CD4-positive, alpha-beta T cell (primary cell): ENCODE data around the gene MAGEA8. TPM values are rescaled to one million over a fixed set of nuclear protein-coding genes. Genes with fewer than 3 reads are reported as not detected.
A peak's percentile ranks its signal among the peaks of the same experiment; 100 is the strongest.
"Not testable (repeated sequence)": the region's sequence is repeated elsewhere in the genome, so short reads cannot be mapped to it uniquely, and the experiment has no call there.

ENCODE experiments used
- ATAC-seq: fragments of 200-7000 bp; cut with Tn5 transposase; one replicate; pipeline ENCODE4 v1.10.0; 2022; ENCODE audit warnings: mild to moderate bottlenecking; ENCODE audit not compliant: poor library complexity
- CTCF ChIA-PET: fragments of 350-600 bp; sonication (Branson Sonifier 250); formaldehyde crosslinking; loops from one replicate; lab custom pipeline; 2021; ENCODE audit warnings: antibody characterized with exemption, inconsistent platforms; lab: Charles Lee
- POLR2A ChIA-PET: fragments of 350-600 bp; sonication (Branson Sonifier 250); formaldehyde crosslinking; loops from one replicate; lab custom pipeline; 2021; ENCODE audit warnings: antibody characterized with exemption, inconsistent platforms; lab: Charles Lee
- DNase-seq, 14 experiments: peaks; one replicate each; pipeline ENCODE4 v3.0.0-alpha.2; 2013 to 2020; ENCODE audit warnings: mixed read lengths in 2 of 14
- H3K27ac ChIP-seq, 2 donors: one replicate each; pipeline versions ENCODE4 v1.5.1 to v1.7.0; 2013; ENCODE audit warnings: low read length in 2 of 2, low read depth in 1 of 2, mild to moderate bottlenecking in 1 of 2
- H3K27me3 ChIP-seq, 2 experiments: 1 replicate in 1 of 2; 2 replicates in 1 of 2; pipeline versions ENCODE4 v1.6.1 to v1.7.0; 2013; ENCODE audit warnings: low read length in 2 of 2, control low read depth in 1 of 2, mild to moderate bottlenecking in 1 of 2, moderate library complexity in 1 of 2; ENCODE audit not compliant: insufficient read depth in 2 of 2, control insufficient read depth in 1 of 2
- H3K36me3 ChIP-seq: one replicate; pipeline ENCODE4 v1.6.1; 2013; ENCODE audit warnings: low read length, control low read depth; ENCODE audit not compliant: insufficient read depth
- H3K4me1 ChIP-seq: one replicate; pipeline ENCODE4 v1.6.1; 2013; ENCODE audit warnings: low read length, control low read depth; ENCODE audit not compliant: insufficient read depth
- H3K4me3 ChIP-seq: one replicate; pipeline ENCODE4 v1.5.1; 2013; ENCODE audit warnings: mild to moderate bottlenecking, low read length, moderate library complexity
- H3K9me3 ChIP-seq, 2 experiments: 1 replicate in 1 of 2; 2 replicates in 1 of 2; pipeline versions ENCODE4 v1.6.1 to v1.7.0; 2013; ENCODE audit warnings: low read length in 2 of 2, mild to moderate bottlenecking in 2 of 2, control low read depth in 1 of 2, moderate library complexity in 1 of 2; ENCODE audit not compliant: control insufficient read depth in 1 of 2, insufficient read depth in 1 of 2
- H3K27ac Mint-ChIP-seq: one replicate; pipeline ENCODE4 v1.8.0; 2020; ENCODE audit warnings: mixed read lengths
- H3K27me3 Mint-ChIP-seq: one replicate; pipeline ENCODE4 v1.8.0; 2021; ENCODE audit warnings: mixed read lengths
- H3K36me3 Mint-ChIP-seq: one replicate; pipeline ENCODE4 v1.8.0; 2021; ENCODE audit warnings: low read depth, mixed read lengths
- H3K4me1 Mint-ChIP-seq: one replicate; pipeline ENCODE4 v1.8.0; 2021; ENCODE audit warnings: low read depth, mixed read lengths
- H3K4me3 Mint-ChIP-seq: one replicate; pipeline ENCODE4 v1.8.0; 2020; ENCODE audit warnings: mild to moderate bottlenecking, mixed read lengths
- H3K9me3 Mint-ChIP-seq: one replicate; pipeline ENCODE4 v1.8.0; 2020; ENCODE audit warnings: mixed read lengths
- intact Hi-C, 2 experiments: fragments of 100-400 bp; cut with DNase I in 1 of 2; cut with micrococcal nuclease in 1 of 2; formaldehyde crosslinking; loops; one replicate each; pipeline versions ENCODE4 v1.15.1 to v1.9.0; 2023 to 2025; cut with DNase I, micrococcal nuclease
- polyA plus RNA-seq, 2 donors: library from polyadenylated mRNA; unstranded; fragments of 120-200 nt; gene quantifications; one replicate each; pipeline ENCODE4 v1.2.1, GENCODE V29; 2013
- total RNA-seq, 174 experiments: library from RNA in 2 of 174; stranded (reverse) in 2 of 174; gene quantifications; one replicate each; pipeline ENCODE4 v1.2.3 and lab custom pipeline; 2021 to 2026
- TF ChIP-seq, protein P1 (sequence below): fragments of 200-600 bp; IDR thresholded peaks from one replicate; pipeline ENCODE4 v1.8.0; 2022; ENCODE audit warnings: antibody characterized with exemption, mild to moderate bottlenecking

Gene MAGEA8, protein sequence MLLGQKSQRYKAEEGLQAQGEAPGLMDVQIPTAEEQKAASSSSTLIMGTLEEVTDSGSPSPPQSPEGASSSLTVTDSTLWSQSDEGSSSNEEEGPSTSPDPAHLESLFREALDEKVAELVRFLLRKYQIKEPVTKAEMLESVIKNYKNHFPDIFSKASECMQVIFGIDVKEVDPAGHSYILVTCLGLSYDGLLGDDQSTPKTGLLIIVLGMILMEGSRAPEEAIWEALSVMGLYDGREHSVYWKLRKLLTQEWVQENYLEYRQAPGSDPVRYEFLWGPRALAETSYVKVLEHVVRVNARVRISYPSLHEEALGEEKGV
- total RNA-seq (not detected), total RNA-seq (lab: John Stamatoyannopoulos, UW) (0 to 0.07 (median 0) reads per million in 172 experiments)
- 0.08 TPM for polyA plus RNA-seq (2013, experiment 1 of 2)
- 0.05 TPM for polyA plus RNA-seq (2013, experiment 2 of 2)

DNA sequence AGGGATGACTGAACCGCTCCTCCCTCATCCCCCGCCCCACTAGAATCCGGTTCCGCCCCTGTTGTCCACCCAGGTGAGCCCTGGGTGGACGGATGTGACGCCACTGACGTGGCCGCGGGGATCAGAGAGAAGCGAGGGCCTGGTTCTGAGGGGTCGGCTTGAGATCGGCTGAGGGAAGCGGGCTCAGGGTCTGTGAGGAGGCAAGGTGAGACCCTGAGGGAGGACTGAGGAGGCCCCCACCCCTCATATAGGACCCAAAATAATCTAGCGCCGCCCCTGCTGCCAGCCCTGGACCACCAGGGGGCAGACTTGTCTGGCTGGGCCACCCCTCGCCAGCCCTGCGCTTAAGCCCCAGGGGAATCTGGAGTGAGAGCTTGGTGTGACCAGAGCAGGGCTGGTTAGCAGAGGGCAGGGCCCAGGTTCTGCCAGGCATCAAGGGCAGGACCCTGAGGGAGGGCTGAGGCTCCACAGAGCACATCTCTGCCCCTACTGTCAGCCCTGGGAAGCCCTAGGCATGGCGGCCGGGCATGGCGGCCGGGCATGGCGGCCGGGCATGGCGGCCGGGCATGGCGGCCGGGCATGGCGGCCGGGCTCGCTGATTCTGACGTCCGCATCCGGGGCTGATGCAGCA, at the start of gene MAGEA8:
TSS of gene MAGEA8 (plus strand) at position 103 of the 631 bp plus-strand sequence. CDS start 3,090 bp downstream, outside the sequence.
- Histone ChIP-seq H3K27me3 (no peaks in the 10 kb centered on the region), H3K36me3 (no peaks in the 10 kb centered on the region), H3K27ac (no peak within 1 kb of the TSS), H3K4me1 (no peaks in the 10 kb centered on the region), H3K9me3 (no peaks in the 10 kb centered on the region), H3K4me3 (no peak within 1 kb of the TSS)
- TF ChIP-seq, protein P1, sequence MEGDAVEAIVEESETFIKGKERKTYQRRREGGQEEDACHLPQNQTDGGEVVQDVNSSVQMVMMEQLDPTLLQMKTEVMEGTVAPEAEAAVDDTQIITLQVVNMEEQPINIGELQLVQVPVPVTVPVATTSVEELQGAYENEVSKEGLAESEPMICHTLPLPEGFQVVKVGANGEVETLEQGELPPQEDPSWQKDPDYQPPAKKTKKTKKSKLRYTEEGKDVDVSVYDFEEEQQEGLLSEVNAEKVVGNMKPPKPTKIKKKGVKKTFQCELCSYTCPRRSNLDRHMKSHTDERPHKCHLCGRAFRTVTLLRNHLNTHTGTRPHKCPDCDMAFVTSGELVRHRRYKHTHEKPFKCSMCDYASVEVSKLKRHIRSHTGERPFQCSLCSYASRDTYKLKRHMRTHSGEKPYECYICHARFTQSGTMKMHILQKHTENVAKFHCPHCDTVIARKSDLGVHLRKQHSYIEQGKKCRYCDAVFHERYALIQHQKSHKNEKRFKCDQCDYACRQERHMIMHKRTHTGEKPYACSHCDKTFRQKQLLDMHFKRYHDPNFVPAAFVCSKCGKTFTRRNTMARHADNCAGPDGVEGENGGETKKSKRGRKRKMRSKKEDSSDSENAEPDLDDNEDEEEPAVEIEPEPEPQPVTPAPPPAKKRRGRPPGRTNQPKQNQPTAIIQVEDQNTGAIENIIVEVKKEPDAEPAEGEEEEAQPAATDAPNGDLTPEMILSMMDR = no peak
- Mint-ChIP-seq H3K36me3 (no peaks in the 10 kb centered on the region), H3K9me3 (no peaks in the 10 kb centered on the region), H3K27ac (no peak within 1 kb of the TSS), H3K27me3 (no peaks in the 10 kb centered on the region), H3K4me1 (no peaks in the 10 kb centered on the region), H3K4me3 (no peak within 1 kb of the TSS)
- CTCF ChIA-PET = no interaction called here
- DNase-seq = no peak
- intact Hi-C loops = no loop called here
- POLR2A ChIA-PET = no interaction called here
- no peak for ATAC-seq

DNA sequence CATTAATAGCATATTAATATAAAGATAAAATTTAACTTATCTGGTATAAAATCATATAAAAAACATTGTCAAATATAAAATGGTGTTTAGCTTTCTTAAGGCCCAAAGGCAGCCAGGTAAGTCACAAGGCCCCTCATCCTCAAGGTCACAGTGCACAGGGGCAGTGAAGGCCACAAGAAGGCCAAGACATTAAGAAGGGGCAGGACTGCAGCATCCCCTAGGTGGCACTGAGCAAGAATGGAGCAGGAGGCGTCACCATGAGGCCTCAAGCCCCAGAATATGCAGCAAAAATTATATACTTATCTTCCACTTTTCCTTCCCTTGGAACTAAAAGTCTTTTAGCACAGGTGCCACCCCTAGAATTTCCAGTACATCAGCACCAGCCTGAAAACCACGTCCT, 49.5 kb upstream of the MAGEA8 start:
- H3K36me3 Mint-ChIP-seq = no peaks in the 10 kb centered on the region
- no peak for ATAC-seq
- Histone ChIP-seq H3K4me3 (no peak overlapping the region), H3K27ac (no peak overlapping the region), H3K9me3 (no peaks in the 10 kb centered on the region), H3K4me1 (peaks cover 16% of the 10 kb centered on the region), H3K27me3 (no peaks in the 10 kb centered on the region), H3K36me3 (no peaks in the 10 kb centered on the region)
- no peak overlapping the region for H3K27ac Mint-ChIP-seq
- no peaks in the 10 kb centered on the region for H3K27me3 Mint-ChIP-seq
- TF ChIP-seq, protein P1 = no peak
- POLR2A ChIA-PET = no interaction called here
- DNase-seq = peak in 2 of 14 experiments; percentile 1 to 7
- no peaks in the 10 kb centered on the region for H3K9me3 Mint-ChIP-seq
- intact Hi-C loops = no loop called here
- H3K4me3 Mint-ChIP-seq = no peak overlapping the region
- H3K4me1 Mint-ChIP-seq = peaks cover 18% of the 10 kb centered on the region
- CTCF ChIA-PET = no interaction called here

DNA sequence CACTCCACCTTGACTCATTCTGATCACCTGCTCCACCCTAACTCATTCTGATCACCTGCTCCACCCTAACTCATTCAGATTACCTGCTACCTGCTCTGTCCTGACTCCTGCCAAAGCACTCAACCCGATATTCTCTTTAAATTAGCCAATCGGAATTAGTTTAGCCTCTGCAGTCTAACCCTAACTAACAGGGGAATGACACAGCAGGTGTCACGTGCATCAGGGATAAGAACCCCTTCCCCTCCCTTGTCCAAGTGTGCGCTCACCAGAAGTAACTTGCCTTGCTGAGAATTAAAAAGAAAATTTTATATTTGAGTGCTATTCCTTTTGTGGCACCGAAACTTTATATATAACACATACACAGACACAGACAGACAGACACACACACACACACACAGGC, 44.3 kb upstream of the MAGEA8 start:
- H3K4me1 ChIP-seq, ATAC-seq, DNase-seq, H3K27me3 Mint-ChIP-seq, H3K36me3 Mint-ChIP-seq, H3K4me3 Mint-ChIP-seq, intact Hi-C loops, H3K9me3 Mint-ChIP-seq, H3K27ac Mint-ChIP-seq, H3K4me1 Mint-ChIP-seq, POLR2A ChIA-PET, H3K27me3 ChIP-seq, H3K27ac ChIP-seq, CTCF ChIA-PET, H3K4me3 ChIP-seq, H3K9me3 ChIP-seq, H3K36me3 ChIP-seq: not testable (repeated sequence)
